T-helper 1 cell treated with Interleukin-12 subunit alpha and Interleukin-12 subunit beta and Interleukin-4 antibody, amounts not matched to agents 30 μg/mL and 1 μg/mL, for 36 hours (primary cell): ENCODE measurements around the gene CDCA8.

Source experiments
- H3K27ac Mint-ChIP-seq: one replicate; pipeline ENCODE4 v1.8.0; 2021; ENCODE audit warnings: mild to moderate bottlenecking, mixed read lengths
- H3K27me3 Mint-ChIP-seq: one replicate; pipeline ENCODE4 v1.8.0; 2021; ENCODE audit warnings: low read depth, mixed read lengths
- H3K36me3 Mint-ChIP-seq: one replicate; pipeline ENCODE4 v1.8.0; 2021; ENCODE audit warnings: low read depth, mixed read lengths
- H3K4me1 Mint-ChIP-seq: one replicate; pipeline ENCODE4 v1.8.0; 2021; ENCODE audit warnings: low read depth, mixed read lengths
- H3K4me3 Mint-ChIP-seq: one replicate; pipeline ENCODE4 v1.8.0; 2021; ENCODE audit warnings: mild to moderate bottlenecking, moderate library complexity, mixed read lengths
- H3K9me3 Mint-ChIP-seq: one replicate; pipeline ENCODE4 v1.8.0; 2021; ENCODE audit warnings: mixed read lengths

Gene CDCA8

DNA sequence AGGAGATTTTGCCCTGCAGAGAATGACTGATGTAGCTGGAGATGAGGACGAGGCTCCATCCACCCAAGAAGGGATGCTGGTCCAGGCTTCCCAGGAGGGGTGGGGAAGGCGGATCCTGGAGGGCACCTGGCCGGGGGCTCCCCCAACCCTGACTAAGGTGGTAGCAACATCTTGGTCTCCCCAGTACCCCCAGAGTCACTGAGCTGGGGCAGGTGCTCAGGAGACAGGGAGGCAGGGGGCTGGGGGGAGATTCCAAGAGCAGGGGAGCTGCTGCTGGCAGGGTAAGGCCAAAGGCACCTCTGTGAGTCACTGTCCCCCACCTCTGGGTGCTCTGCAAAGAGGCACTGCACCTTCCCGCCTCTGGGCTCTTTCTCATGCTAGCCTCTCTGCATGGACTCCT, 24.0 kb downstream of the CDCA8 start:
- Mint-ChIP-seq H3K4me3 (no peak overlapping the region), H3K4me1 (no peaks in the 10 kb centered on the region)

DNA sequence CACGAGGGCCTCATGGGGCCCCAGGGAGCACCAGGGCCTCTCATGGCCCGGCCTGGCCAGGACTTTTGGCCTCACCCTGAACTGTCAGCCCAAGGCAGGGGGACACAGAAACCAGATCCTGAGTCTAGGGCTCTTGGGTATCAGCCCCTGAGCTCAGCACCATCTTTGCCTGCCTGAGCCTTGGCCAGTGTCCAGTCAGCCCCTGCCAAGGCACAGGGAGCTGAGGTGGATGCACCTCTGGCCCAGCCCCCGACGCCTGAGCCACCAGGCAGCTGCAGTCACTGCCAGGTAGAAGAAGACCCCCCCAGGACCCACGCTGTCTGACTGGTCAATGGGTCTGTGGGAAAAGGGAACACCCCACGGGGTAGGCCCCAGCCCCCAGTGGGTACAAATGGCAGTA, 25.3 kb downstream of the CDCA8 start:
- no peaks in the 10 kb centered on the region for H3K4me1 Mint-ChIP-seq
- H3K27me3 Mint-ChIP-seq: no peaks in the 10 kb centered on the region
- no peaks in the 10 kb centered on the region for H3K9me3 Mint-ChIP-seq
- no peaks in the 10 kb centered on the region for H3K36me3 Mint-ChIP-seq
- H3K4me3 Mint-ChIP-seq: no peak overlapping the region
- no peak overlapping the region for H3K27ac Mint-ChIP-seq

More for the DNA sequence above, 24.0 kb downstream of the CDCA8 start:
- no peak overlapping the region for H3K27ac Mint-ChIP-seq
- no peaks in the 10 kb centered on the region for H3K27me3 Mint-ChIP-seq
- H3K9me3 Mint-ChIP-seq: no peaks in the 10 kb centered on the region
- H3K36me3 Mint-ChIP-seq: peaks cover 2% of the 10 kb centered on the region

DNA sequence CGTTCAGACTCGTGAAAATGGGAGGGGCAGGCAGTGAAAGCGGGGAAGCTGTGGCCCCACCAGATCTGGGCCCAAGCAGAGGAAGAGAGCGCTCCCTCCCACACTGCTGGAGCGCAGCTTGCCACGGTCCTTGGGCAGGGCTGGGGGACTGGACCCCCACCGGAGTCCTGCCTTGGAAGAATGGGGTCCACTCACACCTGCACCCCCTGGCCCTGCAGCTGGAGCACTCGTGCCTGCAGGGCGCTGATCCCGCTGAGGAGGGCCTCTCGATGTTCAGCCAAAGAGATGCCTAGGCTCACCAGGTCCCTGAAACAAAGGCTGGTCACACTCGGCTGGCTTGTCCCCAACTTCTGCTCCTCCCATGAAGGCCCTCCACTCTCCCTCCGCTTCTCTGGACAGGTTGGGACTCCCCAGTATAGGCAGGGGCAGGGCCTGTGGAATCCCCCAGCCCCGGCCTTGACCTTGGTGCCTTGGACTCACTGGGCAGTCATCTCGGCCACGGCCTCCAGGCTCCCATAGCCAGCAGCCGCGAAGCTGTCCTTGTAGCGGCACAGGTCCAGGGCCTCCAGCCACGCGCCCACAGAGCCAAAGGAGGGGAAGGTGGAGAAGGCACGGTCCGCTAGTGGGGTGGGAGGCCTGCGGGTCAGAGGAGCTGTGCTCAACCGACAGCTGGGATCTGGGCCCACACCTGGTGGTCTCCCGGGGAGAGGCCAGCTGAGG, 26.0 kb downstream of the CDCA8 start:
- Mint-ChIP-seq H3K27ac (no peak overlapping the region), H3K9me3 (no peaks in the 10 kb centered on the region), H3K36me3 (no peaks in the 10 kb centered on the region), H3K4me3 (no peak overlapping the region), H3K4me1 (no peaks in the 10 kb centered on the region), H3K27me3 (no peaks in the 10 kb centered on the region)

DNA sequence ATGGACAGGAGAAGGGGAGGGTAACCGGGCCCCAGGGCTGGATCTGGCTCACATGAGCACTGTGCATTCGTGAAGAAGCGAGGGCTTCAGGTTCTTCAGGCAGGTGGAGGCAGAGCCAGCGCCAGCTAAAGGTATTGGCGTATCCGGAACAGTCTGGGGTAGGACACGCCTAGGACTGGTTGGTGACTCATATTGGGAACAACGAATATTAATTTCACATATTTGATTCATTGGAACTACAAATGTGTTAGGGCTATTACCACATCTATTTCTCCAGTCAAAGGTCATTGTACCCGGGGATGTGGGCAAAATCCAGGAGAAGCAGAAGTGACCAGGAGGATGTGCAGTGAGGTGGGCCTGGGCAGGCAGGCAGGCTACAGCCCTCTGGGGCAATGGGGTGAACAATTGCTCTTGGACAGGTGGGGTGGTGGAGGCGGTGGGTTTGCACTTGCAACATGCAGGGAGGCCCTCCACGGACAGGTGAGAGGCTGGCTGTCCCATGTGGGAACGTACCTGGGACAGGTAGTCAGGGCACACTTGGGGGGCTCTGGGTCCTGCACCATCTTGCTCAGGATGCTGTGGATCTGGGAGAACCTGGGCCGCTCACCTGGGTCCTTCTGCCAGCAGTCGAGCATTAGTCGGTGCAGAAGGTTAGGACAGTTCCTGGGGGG, 26.7 kb downstream of the CDCA8 start:
- no peak overlapping the region for H3K4me3 Mint-ChIP-seq
- H3K27ac Mint-ChIP-seq: no peak overlapping the region
- H3K27me3 Mint-ChIP-seq: no peaks in the 10 kb centered on the region
- no peaks in the 10 kb centered on the region for H3K9me3 Mint-ChIP-seq
- no peaks in the 10 kb centered on the region for H3K36me3 Mint-ChIP-seq
- no peaks in the 10 kb centered on the region for H3K4me1 Mint-ChIP-seq

DNA sequence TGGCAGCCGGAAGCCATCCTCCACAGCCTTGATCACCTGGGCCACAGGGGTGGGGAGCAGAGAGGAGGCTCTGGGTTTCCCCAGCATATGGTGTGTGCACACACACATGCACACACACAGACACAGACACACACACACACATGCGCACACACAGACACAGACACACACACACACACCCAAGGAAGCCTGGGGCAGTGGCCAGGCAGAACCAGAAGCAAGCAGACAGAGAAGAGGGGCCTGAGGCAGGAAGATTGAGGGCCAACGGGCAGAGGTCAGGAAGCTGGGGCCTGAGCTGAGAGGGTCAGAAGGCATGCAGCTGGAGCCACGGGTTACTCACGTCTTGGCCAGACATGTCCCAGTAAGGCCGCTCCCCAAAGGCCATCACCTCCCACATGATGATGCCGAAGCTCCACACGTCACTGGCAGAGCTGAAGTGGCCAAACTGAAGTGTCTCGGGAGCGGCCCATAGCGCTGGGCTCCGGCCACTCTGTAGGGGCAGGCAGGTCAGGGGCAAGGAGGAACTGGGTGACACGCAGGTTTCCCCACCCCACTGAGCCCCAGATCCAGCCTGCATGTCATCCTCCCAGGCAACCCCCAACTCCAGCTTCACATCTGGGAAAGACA, 27.4 kb downstream of the CDCA8 start:
- Mint-ChIP-seq H3K9me3 (no peaks in the 10 kb centered on the region), H3K4me1 (no peaks in the 10 kb centered on the region), H3K4me3 (no peak overlapping the region), H3K36me3 (no peaks in the 10 kb centered on the region), H3K27ac (no peak overlapping the region), H3K27me3 (peaks cover 4% of the 10 kb centered on the region)

DNA sequence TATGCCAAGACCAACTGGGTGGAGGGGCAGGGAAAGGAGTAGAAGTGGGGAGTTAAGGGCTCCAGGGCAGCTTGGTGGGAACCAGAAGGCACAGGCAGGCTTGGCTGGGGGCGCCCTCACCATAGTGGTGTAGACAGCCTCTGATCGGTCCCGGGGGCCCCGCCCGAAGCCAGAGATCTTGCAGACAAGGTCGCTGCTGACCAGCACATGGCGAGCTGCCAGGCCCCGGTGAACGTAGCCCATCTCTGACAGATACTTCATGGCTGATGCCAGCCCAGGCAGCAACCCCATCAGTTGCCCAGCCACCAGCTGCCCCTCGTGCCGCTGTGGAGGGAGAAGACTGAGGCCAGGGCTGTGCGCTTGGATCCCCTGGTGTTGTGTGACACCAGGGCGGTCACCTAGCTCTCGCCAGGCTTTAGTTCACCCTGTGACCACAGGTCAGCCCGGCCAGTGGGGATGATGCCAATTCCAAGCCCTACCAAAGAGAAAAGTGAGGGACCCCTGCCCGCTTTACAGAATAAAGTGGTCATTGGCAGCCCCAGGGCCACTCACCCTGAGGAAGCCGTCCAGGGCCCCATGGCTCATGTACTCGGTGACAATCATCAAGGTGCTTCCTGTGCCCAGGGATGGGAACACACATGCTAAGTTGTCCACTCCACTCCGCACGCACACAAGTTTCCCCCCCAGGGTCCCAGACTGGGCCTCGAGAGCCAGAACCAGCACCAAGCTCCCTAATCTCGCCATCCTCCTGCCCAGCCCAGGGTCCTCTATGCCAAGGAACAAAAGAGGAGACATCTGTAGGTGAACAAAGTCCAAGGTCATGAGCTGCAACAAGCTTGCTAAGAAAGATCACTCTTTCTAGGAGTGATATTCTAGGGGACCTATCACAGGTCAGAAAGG, 28.2 kb downstream of the CDCA8 start:
- Mint-ChIP-seq H3K4me1 (no peaks in the 10 kb centered on the region), H3K27ac (no peak overlapping the region), H3K4me3 (no peak overlapping the region), H3K9me3 (no peaks in the 10 kb centered on the region), H3K27me3 (peaks cover 8% of the 10 kb centered on the region), H3K36me3 (no peaks in the 10 kb centered on the region)

DNA sequence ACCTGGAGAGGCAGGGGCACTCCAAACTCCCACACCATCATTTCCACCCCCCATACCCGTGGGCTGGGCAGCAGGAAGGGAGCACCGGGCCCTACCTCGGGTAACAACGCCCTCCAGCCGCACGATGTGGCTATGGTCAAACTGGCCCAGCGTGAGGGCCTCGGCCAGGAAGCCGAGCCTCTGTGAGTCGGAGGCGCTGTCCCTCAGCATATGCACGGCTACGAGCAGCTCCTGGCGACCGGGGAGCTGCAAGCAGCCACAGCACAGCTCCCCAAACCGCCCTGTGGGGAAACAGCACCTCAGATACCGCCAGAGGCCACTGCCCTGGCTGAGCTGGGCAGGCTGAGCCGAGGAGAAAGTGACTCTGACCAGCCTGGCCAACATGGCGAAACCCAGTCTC, 29.2 kb downstream of the CDCA8 start:
- H3K9me3 Mint-ChIP-seq: no peaks in the 10 kb centered on the region
- no peak overlapping the region for H3K4me3 Mint-ChIP-seq
- no peaks in the 10 kb centered on the region for H3K36me3 Mint-ChIP-seq
- no peaks in the 10 kb centered on the region for H3K4me1 Mint-ChIP-seq
- H3K27me3 Mint-ChIP-seq: peaks cover 8% of the 10 kb centered on the region
- H3K27ac Mint-ChIP-seq: no peak overlapping the region

DNA sequence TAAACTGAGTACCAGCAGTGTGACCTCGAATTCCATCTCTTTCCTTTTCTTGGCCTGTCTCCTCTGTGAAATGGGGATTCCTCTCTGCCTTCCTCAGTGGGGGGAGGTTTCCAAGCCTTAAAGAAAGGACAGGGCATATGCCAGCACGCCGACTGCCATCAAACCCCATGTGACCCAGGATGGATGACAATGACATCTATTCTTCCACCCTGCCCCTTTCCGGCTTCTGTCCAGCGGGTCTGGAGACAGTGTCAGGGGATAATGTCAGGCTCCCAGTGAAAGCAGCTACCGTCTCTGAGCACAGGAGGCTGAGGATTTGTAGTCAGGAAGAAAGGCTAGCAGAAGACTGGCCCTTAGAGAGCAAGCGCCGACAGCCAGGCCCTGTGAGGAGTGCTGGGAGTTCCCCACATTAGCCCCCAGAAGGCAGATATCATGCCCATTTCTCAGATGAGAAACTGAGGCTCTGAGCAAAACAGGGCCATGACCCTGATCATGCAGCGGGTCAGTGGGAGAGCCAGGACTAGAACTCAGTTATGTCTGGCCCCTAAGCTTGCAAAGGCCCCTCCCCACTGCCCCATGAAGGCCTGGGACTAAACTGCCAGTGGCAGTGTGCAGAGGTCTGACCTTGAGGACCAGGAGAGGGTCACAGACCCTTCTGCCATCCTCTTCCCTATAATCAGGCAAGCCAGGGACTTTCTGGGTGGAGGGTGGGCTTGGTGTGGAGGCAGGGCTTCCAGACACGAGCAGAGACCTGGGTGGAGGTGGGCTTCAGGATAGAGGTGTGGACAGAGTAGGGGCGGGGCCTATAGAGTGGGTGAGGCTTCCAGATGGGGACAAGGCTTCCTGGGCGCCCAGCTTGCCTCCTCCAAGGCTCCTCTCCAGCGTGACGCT, 30.1 kb downstream of the CDCA8 start:
- Mint-ChIP-seq H3K9me3 (no peaks in the 10 kb centered on the region), H3K27ac (no peak overlapping the region), H3K36me3 (no peaks in the 10 kb centered on the region), H3K4me3 (no peak overlapping the region), H3K27me3 (peaks cover 8% of the 10 kb centered on the region), H3K4me1 (no peaks in the 10 kb centered on the region)

DNA sequence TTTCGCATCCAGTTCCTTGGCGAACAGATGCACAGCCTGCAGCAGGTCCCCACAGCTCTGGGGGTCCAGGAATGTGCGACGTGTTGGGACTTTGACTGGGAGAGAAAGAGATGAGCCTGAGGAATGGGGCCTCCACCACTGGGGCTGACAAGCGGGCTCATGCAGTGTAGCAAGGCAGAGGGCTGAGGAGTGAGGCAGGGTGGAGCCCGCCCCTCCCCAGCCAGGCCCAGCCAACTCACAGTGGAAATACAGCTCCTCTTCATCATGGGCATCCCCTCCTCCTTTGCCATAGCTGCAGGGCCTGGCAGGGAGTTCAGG, 30.7 kb downstream of the CDCA8 start:
- H3K36me3 Mint-ChIP-seq: no peaks in the 10 kb centered on the region
- no peak overlapping the region for H3K27ac Mint-ChIP-seq
- no peaks in the 10 kb centered on the region for H3K4me1 Mint-ChIP-seq
- no peak overlapping the region for H3K4me3 Mint-ChIP-seq
- peaks cover 13% of the 10 kb centered on the region for H3K27me3 Mint-ChIP-seq
- H3K9me3 Mint-ChIP-seq: no peaks in the 10 kb centered on the region

DNA sequence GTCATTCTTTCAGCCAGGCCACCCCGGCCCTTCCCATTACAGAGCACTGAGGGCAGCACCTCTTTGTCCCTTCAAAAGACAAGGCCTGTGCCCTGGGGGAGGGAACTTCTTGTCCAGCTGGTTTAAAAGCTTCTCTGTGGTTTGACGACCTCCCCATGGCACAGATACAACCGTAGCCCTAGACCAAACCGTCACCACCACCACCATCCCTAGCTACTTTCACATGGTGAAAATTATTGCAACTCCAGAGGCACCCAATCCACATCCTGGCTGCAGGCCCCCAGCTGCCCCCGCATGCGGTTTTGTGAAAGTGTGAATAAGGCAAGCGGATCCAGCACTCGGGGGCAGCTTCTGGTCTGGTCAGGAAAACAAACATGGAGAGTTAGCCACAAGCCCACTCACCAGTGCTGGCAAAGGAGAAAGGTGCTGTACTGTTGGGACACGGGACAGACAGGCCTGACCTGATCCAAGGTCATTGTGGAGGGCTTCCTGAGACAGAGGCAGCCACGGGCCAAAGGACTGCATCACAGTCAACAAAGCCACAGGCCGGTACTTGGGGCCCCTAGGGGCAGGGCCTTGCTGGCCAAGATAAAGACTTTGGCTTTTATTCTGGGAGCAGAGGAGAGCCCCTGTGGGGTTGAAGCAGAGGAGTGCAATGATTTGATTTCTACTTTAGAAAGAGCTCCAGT, 31.2 kb downstream of the CDCA8 start:
- Mint-ChIP-seq H3K4me1 (no peaks in the 10 kb centered on the region), H3K27me3 (peaks cover 18% of the 10 kb centered on the region), H3K36me3 (no peaks in the 10 kb centered on the region), H3K9me3 (no peaks in the 10 kb centered on the region), H3K4me3 (no peak overlapping the region), H3K27ac (no peak overlapping the region)

DNA sequence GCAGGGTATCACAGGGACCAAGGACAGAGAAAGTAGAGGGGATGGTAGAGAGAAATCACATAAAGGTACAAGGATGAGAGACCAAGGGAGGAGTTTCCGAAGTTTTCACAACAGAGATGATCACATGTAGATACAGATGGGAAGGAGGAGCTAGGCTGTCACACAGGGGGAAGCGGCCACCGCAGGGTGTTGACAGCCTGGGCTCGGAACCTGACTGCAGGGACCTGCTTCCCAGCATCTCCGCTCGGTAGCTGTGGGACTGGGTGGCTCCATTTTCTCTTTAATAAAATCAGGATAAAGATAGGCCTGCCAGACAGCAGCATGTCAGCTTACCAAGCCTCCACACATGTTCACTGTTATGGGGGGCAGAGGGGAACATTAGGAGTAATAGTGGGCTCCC, 32.3 kb downstream of the CDCA8 start:
- peaks cover 22% of the 10 kb centered on the region for H3K27me3 Mint-ChIP-seq
- peak overlapping the region; percentile 37 for H3K27ac Mint-ChIP-seq
- H3K4me1 Mint-ChIP-seq: no peaks in the 10 kb centered on the region
- H3K4me3 Mint-ChIP-seq: no peak overlapping the region
- H3K9me3 Mint-ChIP-seq: no peaks in the 10 kb centered on the region
- H3K36me3 Mint-ChIP-seq: no peaks in the 10 kb centered on the region

DNA sequence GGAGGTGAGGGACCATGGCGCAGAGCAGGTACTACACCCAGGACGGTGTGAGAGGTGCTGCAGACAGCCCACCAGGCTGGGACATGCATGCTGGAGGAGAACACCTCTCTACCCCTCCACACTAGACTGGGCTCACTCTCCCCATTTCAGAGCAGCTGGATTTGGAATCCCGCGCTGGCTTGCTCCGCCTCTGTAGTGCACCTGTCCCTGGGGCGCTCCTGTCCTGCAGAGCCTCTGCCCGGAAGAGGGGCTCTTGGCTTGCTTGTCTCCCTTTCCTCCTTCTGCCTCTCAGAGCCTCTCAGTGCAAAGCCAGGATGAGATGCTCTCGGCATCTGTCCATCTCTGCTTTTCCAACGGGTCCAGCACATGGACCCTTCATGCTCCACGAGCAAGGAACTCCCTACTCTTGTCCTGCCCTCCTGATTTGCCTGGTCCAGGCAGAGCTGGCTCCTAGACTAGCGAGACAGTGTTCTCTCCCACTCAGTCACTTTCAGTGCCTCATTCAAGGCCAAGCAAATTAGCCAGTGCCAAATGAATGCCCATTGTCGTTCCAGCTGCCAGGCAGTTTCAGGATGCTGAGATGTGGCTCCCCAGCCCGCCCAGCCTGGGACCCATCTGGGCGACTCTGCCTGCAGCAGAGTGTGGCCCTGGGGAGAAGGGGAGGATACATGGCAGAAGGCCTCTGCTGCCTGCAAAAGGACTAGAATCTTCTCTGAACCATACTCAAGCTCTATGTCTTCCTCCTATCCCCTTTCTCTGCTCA, 33.7 kb downstream of the CDCA8 start:
- Mint-ChIP-seq H3K4me1 (no peaks in the 10 kb centered on the region), H3K27ac (no peak overlapping the region), H3K4me3 (no peak overlapping the region), H3K36me3 (no peaks in the 10 kb centered on the region), H3K27me3 (peaks cover 28% of the 10 kb centered on the region), H3K9me3 (no peaks in the 10 kb centered on the region)
